ENCODE data around the gene DRGX.

Gene DRGX

GRCh38 chr10:49417311-49418052 is 21.6 kb upstream of the DRGX start:
- ChIA-PET CTCF (interaction anchor here (4.0 kb wide), 1 partner anchor 10 kb away, joined by 22 read pairs; no protein-coding TSS in a partner anchor), POLR2A (no interaction called here)
- DNase-seq (ENCODE audit: extremely low spot score) = no peak
- TF ChIP-seq CTCF (IDR thresholded peaks at IDR 0.05; ENCODE audit: control extremely low read depth, extremely low read depth, low read depth, missing control alignments) = no peak

- POLR2A ChIA-PET = no interaction called here
- CTCF ChIA-PET = interaction anchor here (1.0 to 4.0 kb wide), 2 partner anchors 8 to 14 kb away, joined by 4 to 22 read pairs; no protein-coding TSS in a partner anchor
- no peak for TF ChIP-seq CTCF (IDR thresholded peaks at IDR 0.05; ENCODE audit: control extremely low read depth, extremely low read depth, low read depth, missing control alignments)
- DNase-seq (ENCODE audit: extremely low spot score) = no peak
Observed at GRCh38 chr10:49415846-49416245, 20.0 kb upstream of the DRGX start.

GRCh38 chr10:49415109-49415508 is 19.2 kb upstream of the DRGX start:
- no peak for DNase-seq (ENCODE audit: extremely low spot score)
- ChIA-PET POLR2A (no interaction called here), CTCF (interaction anchor here (1.0 to 4.0 kb wide), 2 partner anchors 8 to 13 kb away, joined by 4 to 22 read pairs; no protein-coding TSS in a partner anchor)
- no peak for TF ChIP-seq CTCF (IDR thresholded peaks at IDR 0.05; ENCODE audit: control extremely low read depth, extremely low read depth, low read depth, missing control alignments)

- POLR2A ChIA-PET = no interaction called here
- DNase-seq (ENCODE audit: extremely low spot score) = no peak
- CTCF ChIA-PET = interaction anchor here (1.0 kb wide), 1 partner anchor 13 kb away, joined by 4 read pairs; no protein-coding TSS in a partner anchor
- TF ChIP-seq CTCF (IDR thresholded peaks at IDR 0.05; ENCODE audit: control extremely low read depth, extremely low read depth, low read depth, missing control alignments) = no peak
Observed at GRCh38 chr10:49414496-49414895, 18.6 kb upstream of the DRGX start.

GRCh38 chr10:49412571-49412970 is 16.7 kb upstream of the DRGX start:
- POLR2A ChIA-PET = no interaction called here
- CTCF ChIA-PET = interaction anchor here (0.8 to 7.6 kb wide), 7 partner anchors 10 to 347 kb away, joined by 3 to 119 read pairs (median 3); no protein-coding TSS in a partner anchor
- DNase-seq (ENCODE audit: extremely low spot score) = no peak
- TF ChIP-seq CTCF (IDR thresholded peaks at IDR 0.05; ENCODE audit: control extremely low read depth, extremely low read depth, low read depth, missing control alignments) = no peak

GRCh38 chr10:49410365-49411074 is 14.6 kb upstream of the DRGX start:
- TF ChIP-seq CTCF (IDR thresholded peaks at IDR 0.05; ENCODE audit: control extremely low read depth, extremely low read depth, low read depth, missing control alignments) = no peak
- ChIA-PET CTCF (interaction anchor here (1.7 to 7.6 kb wide), 2 partner anchors 101 to 755 kb away, joined by 4 to 119 read pairs; no protein-coding TSS in a partner anchor), POLR2A (no interaction called here)
- no peak for DNase-seq (ENCODE audit: extremely low spot score)

All from GM10248 (cell line).